HS-27A (cell line): ENCODE results near the gene HOXD11.

Experiments
- DNase-seq: peaks from one replicate; pipeline ENCODE4 v3.0.0-alpha.2; 2012; ENCODE audit warnings: low read depth, missing footprints

HOXD11 gene

GRCh38 chr2:176121190-176122051 is 14.3 kb downstream of the HOXD11 start:
- DNase-seq, result no peak

GRCh38 chr2:176122052-176122682 is 15.1 kb downstream of the HOXD11 start:
- no peak for DNase-seq

GRCh38 chr2:176122683-176123410 is 15.8 kb downstream of the HOXD11 start, which contains the start of gene HOXD9:
HOXD9 (plus strand) TSS chr2:176122719; CDS start chr2:176122769, 50 bp downstream.
- no peak for DNase-seq

- no peak for DNase-seq
These were observed 16.5 kb downstream of the HOXD11 start for GRCh38 chr2:176123411-176124109.

DNA sequence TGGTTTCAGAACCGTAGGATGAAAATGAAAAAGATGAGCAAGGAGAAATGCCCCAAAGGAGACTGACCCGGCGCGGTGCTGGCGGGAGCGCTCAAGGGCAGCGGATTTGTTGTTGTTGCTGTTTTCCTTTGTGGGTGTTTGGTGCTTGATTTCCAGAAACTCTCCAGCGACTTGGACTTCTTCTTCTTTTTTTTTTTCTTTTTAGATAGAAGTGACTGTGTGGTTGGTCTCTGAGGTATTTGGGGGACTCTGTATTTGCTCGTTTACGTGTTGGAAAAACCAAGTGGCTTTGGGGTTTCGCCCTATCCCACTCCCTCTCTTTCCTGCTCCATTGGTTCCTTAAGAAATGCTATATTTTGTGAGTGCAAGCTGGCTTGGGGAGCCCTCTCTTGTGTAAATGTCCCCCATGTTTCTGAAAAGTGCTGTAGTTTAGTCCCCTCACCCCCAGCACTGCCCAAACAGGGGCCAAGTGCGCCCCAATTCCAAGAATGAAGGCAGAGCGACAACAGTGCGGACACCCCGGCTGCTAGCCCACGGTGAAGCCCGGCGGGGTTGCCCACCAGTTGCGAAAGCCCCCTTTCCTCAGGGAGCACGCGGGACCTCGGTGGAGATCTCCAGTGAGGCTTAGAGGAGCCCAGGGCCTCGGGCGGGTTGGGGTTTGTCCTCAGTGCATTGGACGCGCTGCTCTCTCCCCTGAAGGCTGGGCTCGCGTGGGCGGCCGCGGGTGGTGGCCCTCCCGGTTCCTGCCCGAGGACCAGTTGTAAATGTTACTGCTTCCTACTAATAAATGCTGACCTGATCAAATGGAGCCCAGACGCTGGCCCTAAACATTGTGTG is 17.2 kb downstream of the HOXD11 start:
- DNase-seq, result no peak

- DNase-seq, result no peak
These were observed 18.1 kb downstream of the HOXD11 start for GRCh38 chr2:176124947-176125771.

DNA sequence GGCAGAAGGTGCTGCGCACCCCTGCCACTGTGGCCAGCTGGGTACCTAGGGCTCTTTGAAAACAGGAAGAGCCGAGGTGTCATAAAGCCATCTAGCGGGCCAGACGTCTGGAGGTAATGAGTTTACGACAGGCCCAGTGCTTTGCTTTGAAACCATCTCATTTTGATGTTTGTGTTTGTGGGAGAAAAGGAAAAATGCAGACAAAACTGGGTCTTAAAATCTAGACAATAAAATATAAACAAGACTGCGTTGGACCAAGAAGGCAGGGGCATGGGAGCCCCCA is 18.6 kb downstream of the HOXD11 start:
- no peak for DNase-seq

DNA sequence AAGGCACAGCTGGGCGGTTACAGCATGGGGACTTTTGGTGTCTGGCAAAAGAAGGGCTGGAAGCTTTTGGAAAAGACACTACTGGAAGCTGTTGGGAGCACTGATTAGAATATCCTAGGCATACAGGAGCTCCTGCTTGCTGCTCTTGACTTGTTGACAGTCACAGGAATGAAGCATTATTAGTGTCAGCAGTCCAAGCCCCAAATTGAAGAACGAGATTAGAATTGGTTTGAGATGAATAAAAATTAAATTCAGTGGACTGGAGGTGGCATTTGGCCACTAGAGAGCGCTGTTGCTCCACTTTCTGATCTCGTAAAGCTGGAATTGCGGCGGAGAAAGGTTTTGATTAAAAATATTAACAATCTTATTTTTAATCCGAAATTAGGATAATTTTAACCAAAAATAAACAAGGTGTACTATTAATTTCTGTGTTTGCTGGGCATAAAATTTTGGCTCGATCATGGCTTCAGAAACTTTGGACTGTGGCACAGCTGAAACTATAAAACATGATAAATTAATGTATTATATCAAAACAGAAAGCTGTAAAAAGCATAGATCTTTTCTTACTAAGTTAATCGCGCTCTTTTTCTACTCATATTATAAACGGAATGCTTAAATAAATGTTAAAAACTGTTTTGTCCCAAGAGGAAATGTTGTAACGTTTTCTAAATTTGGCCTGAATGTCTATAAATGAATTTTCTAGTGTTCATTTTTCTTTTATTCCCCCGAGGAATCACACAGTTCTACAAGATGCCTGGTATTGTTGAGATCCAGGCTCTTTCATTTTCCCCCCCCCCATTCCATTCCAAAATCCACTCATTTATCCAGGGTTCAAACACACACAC is 20.1 kb downstream of the HOXD11 start:
- DNase-seq, result no peak

DNA sequence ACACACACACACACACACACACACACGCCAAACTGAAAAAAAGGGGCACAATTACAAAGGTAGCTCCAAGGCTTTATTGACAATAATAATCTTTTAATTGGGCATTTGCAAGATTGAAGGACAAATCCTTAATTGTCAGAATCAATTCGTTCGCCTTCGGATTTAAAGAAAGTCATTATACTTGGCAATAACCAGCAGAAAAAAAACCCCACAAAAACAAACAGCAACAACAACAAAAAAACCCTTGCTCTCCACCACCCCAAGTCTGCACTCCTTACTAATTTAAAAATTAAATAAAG is 20.6 kb downstream of the HOXD11 start:
- no peak for DNase-seq

DNA sequence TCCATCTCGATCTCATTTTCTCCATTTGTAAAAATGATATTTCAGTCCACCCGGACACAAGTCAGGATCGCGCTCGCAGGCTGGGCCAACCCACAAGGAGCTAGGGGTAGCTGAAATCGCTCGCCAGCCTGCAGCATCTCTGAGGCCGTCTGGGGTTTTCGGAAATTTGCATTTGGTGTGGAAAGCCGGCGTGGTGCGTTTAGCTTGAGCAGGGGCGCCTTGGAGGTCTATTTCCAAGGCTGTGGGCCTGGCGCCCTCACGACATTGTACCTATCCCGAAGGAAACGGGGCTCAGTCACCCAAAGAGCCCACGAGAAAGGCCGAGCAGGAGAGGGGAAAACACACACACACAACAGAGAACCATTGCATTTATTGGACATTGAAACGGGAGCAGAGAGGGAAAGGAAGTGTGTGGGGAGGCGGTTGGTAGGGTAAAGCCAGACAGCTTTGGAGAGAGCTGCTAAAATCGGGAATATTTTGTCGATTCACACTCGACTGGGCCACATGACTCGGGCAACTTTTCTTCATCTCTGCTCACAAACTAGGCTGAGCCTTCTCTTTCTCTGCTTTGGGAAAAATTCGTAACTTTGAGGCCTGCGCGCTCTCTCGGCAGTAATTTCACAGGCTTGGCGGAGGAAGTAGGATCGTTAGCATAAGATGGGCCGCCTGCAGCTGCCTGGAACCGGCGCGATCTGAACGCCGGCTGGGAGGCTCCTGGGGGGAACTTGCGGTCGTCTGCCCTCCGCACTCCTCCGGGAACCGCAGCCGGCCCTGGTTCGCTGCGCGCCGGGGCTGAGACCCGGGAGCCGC is 21.3 kb downstream of the HOXD11 start:
- DNase-seq, result no peak

GRCh38 chr2:176128982-176129796 is 22.1 kb downstream of the HOXD11 start, which contains the start of gene HOXD8:
HOXD8 (plus strand) TSS chr2:176129705; CDS start chr2:176130367, 662 bp downstream.
- DNase-seq, result no peak

GRCh38 chr2:176129813-176130146 is 22.7 kb downstream of the HOXD11 start:
- no peak for DNase-seq

DNA sequence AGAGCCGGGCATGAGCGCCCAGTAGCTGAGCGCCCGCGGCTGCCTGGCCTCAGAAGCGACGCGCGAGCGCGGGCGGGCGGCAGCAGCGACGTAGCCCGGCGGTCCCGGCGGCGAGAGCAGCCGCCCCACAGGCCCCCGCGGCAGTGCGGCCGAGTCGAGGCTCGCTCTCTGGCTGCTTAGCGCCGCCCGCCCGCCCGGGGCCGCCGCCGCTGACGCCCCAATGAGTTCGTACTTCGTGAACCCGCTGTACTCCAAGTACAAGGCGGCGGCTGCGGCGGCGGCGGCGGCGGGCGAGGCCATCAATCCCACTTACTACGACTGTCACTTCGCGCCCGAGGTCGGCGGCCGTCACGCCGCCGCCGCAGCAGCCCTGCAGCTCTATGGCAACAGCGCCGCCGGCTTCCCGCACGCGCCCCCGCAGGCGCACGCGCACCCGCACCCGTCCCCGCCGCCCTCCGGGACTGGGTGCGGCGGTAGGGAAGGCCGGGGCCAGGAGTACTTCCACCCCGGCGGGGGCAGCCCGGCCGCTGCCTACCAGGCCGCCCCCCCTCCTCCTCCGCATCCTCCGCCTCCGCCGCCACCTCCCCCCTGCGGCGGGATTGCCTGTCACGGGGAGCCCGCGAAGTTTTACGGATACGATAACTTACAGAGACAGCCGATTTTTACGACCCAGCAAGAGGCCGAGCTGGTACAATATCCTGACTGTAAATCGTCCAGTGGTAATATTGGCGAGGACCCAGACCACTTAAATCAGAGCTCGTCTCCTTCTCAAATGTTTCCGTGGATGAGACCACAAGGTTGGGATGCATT is 23.3 kb downstream of the HOXD11 start:
- DNase-seq, result no peak

DNA sequence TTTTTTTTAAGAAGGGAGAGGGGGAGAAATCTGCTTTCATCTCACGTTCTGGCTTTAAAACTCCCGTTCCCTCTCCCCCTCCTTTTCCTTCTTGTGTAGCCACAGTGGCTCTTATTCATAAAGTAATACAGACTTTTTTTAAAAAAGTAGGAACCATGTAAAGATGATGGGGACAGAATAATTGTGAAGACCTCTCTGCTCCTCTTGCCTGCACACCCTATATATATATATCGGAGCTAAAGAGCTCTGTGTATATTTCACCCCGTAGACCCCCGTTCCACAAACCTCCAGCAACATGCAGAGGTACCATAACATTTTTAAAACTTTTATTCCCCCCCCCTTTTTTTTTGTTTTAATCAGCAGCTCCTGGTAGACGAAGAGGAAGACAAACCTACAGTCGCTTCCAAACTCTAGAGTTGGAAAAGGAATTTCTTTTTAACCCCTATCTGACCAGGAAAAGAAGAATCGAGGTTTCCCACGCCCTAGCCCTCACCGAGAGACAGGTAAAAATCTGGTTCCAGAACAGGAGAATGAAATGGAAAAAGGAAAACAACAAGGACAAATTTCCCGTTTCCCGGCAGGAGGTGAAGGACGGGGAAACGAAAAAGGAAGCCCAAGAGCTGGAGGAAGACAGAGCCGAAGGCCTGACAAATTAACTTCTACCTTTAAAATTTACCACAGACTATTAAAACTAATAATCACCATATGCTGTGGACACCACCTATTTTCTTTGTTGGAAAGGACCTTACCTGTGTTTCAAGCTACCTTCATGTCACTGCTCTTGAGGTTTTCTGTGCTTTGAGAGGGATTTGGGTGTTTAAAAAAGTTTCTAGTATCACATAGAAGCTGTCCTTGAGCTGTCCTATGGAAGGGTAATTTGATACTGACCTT is 24.1 kb downstream of the HOXD11 start:
- no peak for DNase-seq

- DNase-seq, result no peak
These were observed 24.7 kb downstream of the HOXD11 start for GRCh38 chr2:176131848-176132158.
